NCI-H1417 (cell line): ENCODE data around the gene LZTS2.

Experiments used
- DNase-seq, 3 experiments: peaks; one replicate each; lab custom pipeline; 2025; lab: John Stamatoyannopoulos, UW

LZTS2 gene

GRCh38 chr10:101054876-101055275 is 55.3 kb downstream of the LZTS2 start:
- no peak for DNase-seq

DNA sequence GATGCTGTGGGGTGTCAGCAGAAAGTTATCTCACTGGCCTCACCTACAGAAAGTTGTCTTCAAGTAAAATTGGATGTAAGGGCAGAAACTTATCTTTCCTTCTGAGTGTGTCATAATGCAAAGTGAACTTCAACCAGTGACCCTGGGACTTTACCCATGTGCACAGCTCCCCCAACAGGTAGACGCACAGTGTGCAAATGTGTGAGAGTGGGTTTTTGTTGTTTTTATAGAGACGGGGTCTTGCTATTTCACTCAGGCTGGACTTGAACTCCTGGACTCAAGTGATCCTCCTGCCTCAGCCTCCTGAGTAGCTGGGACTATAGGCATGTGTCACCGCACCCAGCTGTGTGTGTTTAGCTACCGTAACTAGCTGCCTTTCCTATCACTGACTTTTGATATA is 55.8 kb downstream of the LZTS2 start:
- no peak for DNase-seq

GRCh38 chr10:101056365-101057151 is 57.0 kb downstream of the LZTS2 start:
- DNase-seq, result no peak
